ENCODE measurements around the gene PSME1.
A peak's percentile ranks its signal among the peaks of the same experiment; 100 is the strongest.
"Not testable (repeated sequence)": the region's sequence is repeated elsewhere in the genome, so short reads cannot be mapped to it uniquely, and the experiment has no call there.

Gene PSME1

GRCh38 chr14:24098229-24098926 lies 37.6 kb upstream of the PSME1 start:
- H3K36me3 Mint-ChIP-seq (ENCODE audit: insufficient read depth), result peaks cover 15% of the 10 kb centered on the region
- H3K27me3 Mint-ChIP-seq, result no peaks in the 10 kb centered on the region

GRCh38 chr14:24098927-24099813 lies 36.8 kb upstream of the PSME1 start:
- peaks cover 14 to 17% of the 10 kb centered on the region in 2 donors for H3K4me1 Mint-ChIP-seq (ENCODE audit: low read depth in 2 of 2)
- H3K36me3 Mint-ChIP-seq (ENCODE audit: insufficient read depth), result peaks cover 15% of the 10 kb centered on the region
- H3K27me3 Mint-ChIP-seq, result no peaks in the 10 kb centered on the region
- no peak overlapping the region for H3K27ac Mint-ChIP-seq
- no peak overlapping the region for H3K4me3 Mint-ChIP-seq
- DNase-seq (no peak), ATAC-seq (replicated peaks) (no peak)
- H3K9me3 Mint-ChIP-seq, result no peaks in the 10 kb centered on the region

More at GRCh38 chr14:24098229-24098926, 37.6 kb upstream of the PSME1 start:
- peaks cover 17 to 20% of the 10 kb centered on the region in 2 donors for H3K4me1 Mint-ChIP-seq (ENCODE audit: low read depth in 2 of 2)
- no peak overlapping the region for H3K4me3 Mint-ChIP-seq
- H3K9me3 Mint-ChIP-seq, result no peaks in the 10 kb centered on the region
- peak overlapping the region in 1 of 2 donors; percentile 35 for H3K27ac Mint-ChIP-seq
- DNase-seq (no peak), ATAC-seq (replicated peaks) (no peak)

GRCh38 chr14:24100197-24100981 lies 35.6 kb upstream of the PSME1 start:
- peak overlapping the region in 1 of 2 donors; percentile 4 for H3K27ac Mint-ChIP-seq
- no peaks in the 10 kb centered on the region for H3K27me3 Mint-ChIP-seq
- H3K4me3 Mint-ChIP-seq, result no peak overlapping the region
- ATAC-seq (replicated peaks) (no peak), DNase-seq (no peak)
- no peaks in the 10 kb centered on the region for H3K9me3 Mint-ChIP-seq
- H3K4me1 Mint-ChIP-seq (ENCODE audit: low read depth in 2 of 2), result peaks cover 4 to 9% of the 10 kb centered on the region in 2 donors
- peaks cover 11% of the 10 kb centered on the region for H3K36me3 Mint-ChIP-seq (ENCODE audit: insufficient read depth)

- Mint-ChIP-seq H3K27ac (peak overlapping the region in 1 of 2 donors; percentile 4), H3K4me1 (ENCODE audit: low read depth in 2 of 2) (peaks cover 0 to 4% of the 10 kb centered on the region in 2 donors), H3K9me3 (no peaks in the 10 kb centered on the region), H3K4me3 (no peak overlapping the region), H3K27me3 (no peaks in the 10 kb centered on the region), H3K36me3 (ENCODE audit: insufficient read depth) (peaks cover 11% of the 10 kb centered on the region)
- no peak for ATAC-seq (replicated peaks)
- DNase-seq, result no peak
Observed at GRCh38 chr14:24100982-24101494, 35.0 kb upstream of the PSME1 start.

GRCh38 chr14:24102357-24103048 lies 33.5 kb upstream of the PSME1 start:
- H3K27ac Mint-ChIP-seq, result peak overlapping the region in 1 of 2 donors; percentile 2
- DNase-seq, result no peak
- ATAC-seq (replicated peaks), result no peak
- H3K4me1 Mint-ChIP-seq (ENCODE audit: low read depth in 2 of 2), result no peaks in the 10 kb centered on the region
- peaks cover 11% of the 10 kb centered on the region for H3K36me3 Mint-ChIP-seq (ENCODE audit: insufficient read depth)
- no peaks in the 10 kb centered on the region for H3K27me3 Mint-ChIP-seq
- H3K9me3 Mint-ChIP-seq, result no peaks in the 10 kb centered on the region
- H3K4me3 Mint-ChIP-seq, result no peak overlapping the region

GRCh38 chr14:24103451-24103850 lies 32.5 kb upstream of the PSME1 start:
- peak overlapping the region in 1 of 2 donors; percentile 2 for H3K27ac Mint-ChIP-seq

GRCh38 chr14:24105609-24106239 lies 30.3 kb upstream of the PSME1 start:
- peaks cover 6 to 11% of the 10 kb centered on the region in 2 donors for H3K4me1 Mint-ChIP-seq (ENCODE audit: low read depth in 2 of 2)
- H3K9me3 Mint-ChIP-seq; H3K27ac Mint-ChIP-seq; ATAC-seq (replicated peaks); DNase-seq; H3K4me3 Mint-ChIP-seq; H3K36me3 Mint-ChIP-seq (ENCODE audit: insufficient read depth); H3K27me3 Mint-ChIP-seq: not testable (repeated sequence)

More at GRCh38 chr14:24103451-24103850, 32.5 kb upstream of the PSME1 start:
- peaks cover under 1 to 4% of the 10 kb centered on the region in 2 donors for H3K4me1 Mint-ChIP-seq (ENCODE audit: low read depth in 2 of 2)
- H3K9me3 Mint-ChIP-seq, result no peaks in the 10 kb centered on the region
- H3K36me3 Mint-ChIP-seq (ENCODE audit: insufficient read depth), result peaks cover 11% of the 10 kb centered on the region
- DNase-seq (no peak), ATAC-seq (replicated peaks) (no peak)
- no peaks in the 10 kb centered on the region for H3K27me3 Mint-ChIP-seq
- no peak overlapping the region for H3K4me3 Mint-ChIP-seq

- peaks cover 6 to 11% of the 10 kb centered on the region in 2 donors for H3K4me1 Mint-ChIP-seq (ENCODE audit: low read depth in 2 of 2)
- H3K36me3 Mint-ChIP-seq (ENCODE audit: insufficient read depth), result no peaks in the 10 kb centered on the region
- ATAC-seq (replicated peaks), result no peak
- no peaks in the 10 kb centered on the region for H3K9me3 Mint-ChIP-seq
- no peak for DNase-seq
- no peak overlapping the region for H3K4me3 Mint-ChIP-seq
- no peaks in the 10 kb centered on the region for H3K27me3 Mint-ChIP-seq
- H3K27ac Mint-ChIP-seq, result no peak overlapping the region
Observed at GRCh38 chr14:24106672-24107271, 29.2 kb upstream of the PSME1 start.

GRCh38 chr14:24108336-24108874 lies 27.6 kb upstream of the PSME1 start:
- Mint-ChIP-seq H3K36me3 (ENCODE audit: insufficient read depth) (no peaks in the 10 kb centered on the region), H3K9me3 (no peaks in the 10 kb centered on the region), H3K27me3 (no peaks in the 10 kb centered on the region), H3K27ac (peak overlapping the region; percentile 90 to 92), H3K4me3 (no peak overlapping the region), H3K4me1 (ENCODE audit: low read depth in 2 of 2) (peaks cover 6 to 11% of the 10 kb centered on the region in 2 donors)
- no peak for DNase-seq
- ATAC-seq (replicated peaks), result no peak

GRCh38 chr14:24110060-24110459 lies 25.9 kb upstream of the PSME1 start:
- H3K4me3 Mint-ChIP-seq, result no peak overlapping the region
- DNase-seq, result no peak
- H3K9me3 Mint-ChIP-seq, result no peaks in the 10 kb centered on the region
- no peaks in the 10 kb centered on the region for H3K27me3 Mint-ChIP-seq
- H3K27ac Mint-ChIP-seq, result no peak overlapping the region
- peaks cover 9 to 12% of the 10 kb centered on the region in 2 donors for H3K4me1 Mint-ChIP-seq (ENCODE audit: low read depth in 2 of 2)
- H3K36me3 Mint-ChIP-seq (ENCODE audit: insufficient read depth), result peaks cover 16% of the 10 kb centered on the region
- no peak for ATAC-seq (replicated peaks)

GRCh38 chr14:24110523-24110922 lies 25.5 kb upstream of the PSME1 start:
- Mint-ChIP-seq H3K27ac (no peak overlapping the region), H3K4me3 (no peak overlapping the region), H3K9me3 (no peaks in the 10 kb centered on the region), H3K36me3 (ENCODE audit: insufficient read depth) (peaks cover 20% of the 10 kb centered on the region), H3K27me3 (no peaks in the 10 kb centered on the region), H3K4me1 (ENCODE audit: low read depth in 2 of 2) (peaks cover 14 to 16% of the 10 kb centered on the region in 2 donors)
- DNase-seq (no peak), ATAC-seq (replicated peaks) (no peak)

GRCh38 chr14:24113379-24113800 lies 22.6 kb upstream of the PSME1 start:
- Mint-ChIP-seq H3K27me3 (no peaks in the 10 kb centered on the region), H3K9me3 (no peaks in the 10 kb centered on the region), H3K27ac (peak overlapping the region; percentile 99), H3K4me3 (peak overlapping the region; percentile 94 to 99), H3K36me3 (ENCODE audit: insufficient read depth) (peaks cover 45% of the 10 kb centered on the region), H3K4me1 (ENCODE audit: low read depth in 2 of 2) (peaks cover 26 to 27% of the 10 kb centered on the region in 2 donors)
- ATAC-seq (replicated peaks), result no peak
- no peak for DNase-seq

Data from effector memory CD8-positive, alpha-beta T cell (primary cell).